ENCODE data around the gene TSPEAR.

Gene TSPEAR

GRCh38 chr21:44456214-44456914 is 255.0 kb downstream of the TSPEAR start:
- DNase-seq = no peak

- no peak for DNase-seq
Observed at GRCh38 chr21:44455524-44456213, 255.7 kb downstream of the TSPEAR start.

- peak; percentile 84 for DNase-seq
Observed at GRCh38 chr21:44454747-44455523, 256.4 kb downstream of the TSPEAR start, which contains the start of gene LRRC3. LRRC3 (plus strand) TSS chr21:44455510; CDS start chr21:44456645, 1,135 bp downstream.

- DNase-seq = no peak
Observed at GRCh38 chr21:44454058-44454457, 257.3 kb downstream of the TSPEAR start.

- DNase-seq = no peak
Observed at GRCh38 chr21:44453120-44453519, 258.3 kb downstream of the TSPEAR start.

- no peak for DNase-seq
Observed at GRCh38 chr21:44450999-44451398, 260.4 kb downstream of the TSPEAR start.

- DNase-seq = no peak
Observed at GRCh38 chr21:44450402-44450801, 261.0 kb downstream of the TSPEAR start.

GRCh38 chr21:44449473-44450363 is 261.7 kb downstream of the TSPEAR start:
- no peak for DNase-seq

- no peak for DNase-seq
Observed at GRCh38 chr21:44448651-44449131, 262.7 kb downstream of the TSPEAR start.
